RWPE2 (cell line): ENCODE results near the gene FARS2.

ENCODE experiments used
- ATAC-seq: fragments of 200-7000 bp; cut with Tn5 transposase; 3 replicates; pipeline ENCODE4 v1.9.1; 2021; ENCODE audit warnings: low read depth
- DNase-seq: peaks from one replicate; pipeline ENCODE4 v3.0.0-alpha.2; 2020; ENCODE audit warnings: low spot score
- H3K27ac ChIP-seq: fragments of 450-650 bp; 2 replicates; pipeline ENCODE4 v1.5.1; 2017; ENCODE audit warnings: mild to moderate bottlenecking; ENCODE audit not compliant: poor library complexity, severe bottlenecking
- H3K27me3 ChIP-seq: fragments of 250-450 bp; sonication (Bioruptor Pico); 2 replicates; pipeline ENCODE4 v1.5.1; 2021; ENCODE audit warnings: mild to moderate bottlenecking, moderate library complexity; ENCODE audit not compliant: insufficient read depth, poor library complexity, severe bottlenecking
- H3K36me3 ChIP-seq: fragments of 250-450 bp; sonication (Bioruptor Pico); 2 replicates; pipeline ENCODE4 v1.5.1; 2020; ENCODE audit warnings: low read depth, mild to moderate bottlenecking, moderate library complexity
- H3K4me1 ChIP-seq: fragments of 250-450 bp; sonication (Bioruptor Pico); 2 replicates; pipeline ENCODE4 v1.5.1; 2021; ENCODE audit warnings: mild to moderate bottlenecking, moderate library complexity; ENCODE audit not compliant: insufficient read depth, poor library complexity, severe bottlenecking
- H3K4me3 ChIP-seq: fragments of 250-450 bp; sonication (Bioruptor Pico); 2 replicates; pipeline ENCODE4 v1.5.1; 2021; ENCODE audit warnings: mild to moderate bottlenecking, moderate library complexity; ENCODE audit not compliant: severe bottlenecking
- H3K9me3 ChIP-seq: fragments of 250-450 bp; sonication (Bioruptor Pico); 2 replicates; pipeline ENCODE4 v1.5.1; 2021; ENCODE audit warnings: mild to moderate bottlenecking, moderate library complexity; ENCODE audit not compliant: severe bottlenecking
- CTCF ChIP-seq: fragments of 450-650 bp; IDR thresholded peaks from one replicate; pipeline ENCODE4 v1.5.1; 2017; ENCODE audit warnings: mild to moderate bottlenecking, moderate library complexity; ENCODE audit not compliant: poor library complexity, severe bottlenecking

FARS2 gene

GRCh38 chr6:5316951-5317350 is 55.6 kb downstream of the FARS2 start:
- ATAC-seq: no peak
- H3K36me3 ChIP-seq: no peaks in the 10 kb centered on the region
- no peaks in the 10 kb centered on the region for H3K4me1 ChIP-seq
- H3K27me3 ChIP-seq: no peaks in the 10 kb centered on the region
- no peaks in the 10 kb centered on the region for H3K9me3 ChIP-seq
- no peak for DNase-seq
- no peak overlapping the region for H3K27ac ChIP-seq
- no peak overlapping the region for H3K4me3 ChIP-seq
- TF ChIP-seq CTCF: no peak

DNA sequence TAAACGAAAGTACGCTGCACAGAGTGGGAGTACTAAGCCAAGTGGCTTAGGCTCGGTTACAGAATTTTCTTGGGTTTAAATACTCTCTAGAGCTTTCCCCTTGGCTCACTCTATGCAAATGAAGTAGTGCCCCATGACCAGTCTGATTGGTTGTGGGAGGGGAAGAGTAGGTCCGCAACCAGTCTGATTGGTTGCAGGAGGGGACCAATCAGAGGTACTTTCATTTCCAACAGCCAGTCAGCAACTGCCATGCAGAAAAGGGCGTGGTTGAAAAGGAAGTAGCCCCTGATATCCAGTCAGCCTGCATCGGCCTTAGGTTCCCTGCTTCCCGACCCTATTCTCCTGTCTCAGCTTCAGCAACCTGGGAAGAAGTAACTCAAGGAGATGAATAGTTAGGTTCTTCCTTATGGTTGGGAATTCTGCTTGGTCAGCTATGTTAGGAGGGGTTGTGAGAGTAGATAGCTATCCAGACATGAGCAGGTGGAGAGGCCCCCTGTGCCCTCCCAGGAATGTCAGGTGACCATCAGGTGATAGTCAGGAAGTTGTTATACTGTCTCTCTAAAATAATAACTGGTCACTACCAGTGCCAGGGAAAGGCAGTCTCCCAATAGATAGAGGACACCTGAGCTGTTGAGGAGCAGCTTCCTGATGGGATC is 57.4 kb downstream of the FARS2 start:
- DNase-seq (no peak), ATAC-seq (no peak)
- Histone ChIP-seq H3K36me3 (no peaks in the 10 kb centered on the region), H3K4me1 (no peaks in the 10 kb centered on the region), H3K9me3 (no peaks in the 10 kb centered on the region), H3K4me3 (no peak overlapping the region), H3K27me3 (no peaks in the 10 kb centered on the region), H3K27ac (no peak overlapping the region)
- TF ChIP-seq CTCF: no peak

GRCh38 chr6:5323979-5324378 is 62.7 kb downstream of the FARS2 start:
- Histone ChIP-seq H3K4me1 (no peaks in the 10 kb centered on the region), H3K27me3 (no peaks in the 10 kb centered on the region), H3K27ac (no peak overlapping the region), H3K4me3 (no peak overlapping the region), H3K36me3 (no peaks in the 10 kb centered on the region), H3K9me3 (no peaks in the 10 kb centered on the region)
- no peak for ATAC-seq
- TF ChIP-seq CTCF: no peak
- DNase-seq: no peak

GRCh38 chr6:5325173-5325572 is 63.9 kb downstream of the FARS2 start:
- DNase-seq (no peak), ATAC-seq (no peak)
- Histone ChIP-seq H3K4me1 (no peaks in the 10 kb centered on the region), H3K27me3 (no peaks in the 10 kb centered on the region), H3K36me3 (no peaks in the 10 kb centered on the region), H3K9me3 (no peaks in the 10 kb centered on the region), H3K4me3 (no peak overlapping the region), H3K27ac (no peak overlapping the region)
- TF ChIP-seq CTCF: no peak

DNA sequence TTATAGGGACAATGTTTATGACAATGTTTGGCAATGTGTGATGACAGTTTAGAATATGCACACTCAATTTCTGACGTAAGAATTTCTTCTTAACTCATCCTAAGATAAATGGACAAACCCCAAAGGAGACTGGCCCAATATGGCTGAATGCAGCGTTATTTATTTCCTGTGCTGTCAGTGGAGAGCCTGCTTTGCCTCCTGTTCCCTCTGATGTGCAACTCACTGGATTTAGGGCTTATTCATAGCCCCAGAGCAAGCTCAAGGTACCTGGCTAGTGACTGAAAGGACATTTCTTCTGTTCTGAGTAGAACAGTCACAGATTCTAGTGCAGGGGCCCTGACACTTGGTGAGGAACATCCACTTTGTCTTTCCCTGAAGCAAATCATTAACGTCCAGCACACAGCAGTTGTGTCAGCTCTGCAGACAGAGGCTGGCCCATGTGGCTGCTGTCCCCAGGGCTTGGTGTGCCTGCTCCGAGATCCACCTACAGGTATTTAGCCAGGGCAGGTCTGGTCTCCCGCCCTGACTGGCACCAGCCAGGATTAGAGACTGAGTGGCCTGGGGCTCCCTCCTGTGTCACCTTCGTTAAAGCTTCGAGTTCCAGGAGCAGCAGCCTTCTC is 64.8 kb downstream of the FARS2 start:
- H3K36me3 ChIP-seq: no peaks in the 10 kb centered on the region
- H3K9me3 ChIP-seq: no peaks in the 10 kb centered on the region
- no peaks in the 10 kb centered on the region for H3K27me3 ChIP-seq
- no peak for DNase-seq
- H3K27ac ChIP-seq: no peak overlapping the region
- no peak for TF ChIP-seq CTCF
- H3K4me3 ChIP-seq: no peak overlapping the region
- H3K4me1 ChIP-seq: no peaks in the 10 kb centered on the region
- no peak for ATAC-seq
